Inferior parietal cortex (tissue), 1 donor: ENCODE measurements around the gene HSPB7.
A peak's percentile ranks its signal among the peaks of the same experiment; 100 is the strongest.
"Not testable (repeated sequence)": the region's sequence is repeated elsewhere in the genome, so short reads cannot be mapped to it uniquely, and the experiment has no call there.

Experiments
- DNase-seq: peaks from one replicate; pipeline ENCODE4 v3.0.0-alpha.2; 2016; ENCODE audit errors: extremely low spot score

HSPB7 gene

GRCh38 chr1:16006552-16007485 is 11.0 kb downstream of the HSPB7 start:
- DNase-seq: no peak

GRCh38 chr1:16006010-16006409 is 11.8 kb downstream of the HSPB7 start:
- no peak for DNase-seq

- no peak for DNase-seq
These were observed 12.2 kb downstream of the HSPB7 start for GRCh38 chr1:16005597-16005996.

GRCh38 chr1:16001274-16001673 is 16.6 kb downstream of the HSPB7 start:
- DNase-seq: not testable (repeated sequence)

- DNase-seq: no peak
These were observed 18.9 kb downstream of the HSPB7 start for GRCh38 chr1:15998929-15999328.

GRCh38 chr1:15997637-15998280 is 20.1 kb downstream of the HSPB7 start:
- DNase-seq: no peak

GRCh38 chr1:15997076-15997585 is 20.7 kb downstream of the HSPB7 start:
- DNase-seq: no peak

- peak; percentile 78 for DNase-seq
These were observed 23.1 kb downstream of the HSPB7 start for GRCh38 chr1:15994590-15995351.

- no peak for DNase-seq
These were observed 23.8 kb downstream of the HSPB7 start for GRCh38 chr1:15994081-15994480.

GRCh38 chr1:15993666-15994065 is 24.2 kb downstream of the HSPB7 start:
- no peak for DNase-seq

GRCh38 chr1:15992582-15993500 is 25.0 kb downstream of the HSPB7 start:
- no peak for DNase-seq

GRCh38 chr1:15992187-15992553 is 25.7 kb downstream of the HSPB7 start:
- no peak for DNase-seq

- no peak for DNase-seq
These were observed 26.2 kb downstream of the HSPB7 start for GRCh38 chr1:15991427-15992186.

GRCh38 chr1:15989776-15990175 is 28.1 kb downstream of the HSPB7 start:
- no peak for DNase-seq

GRCh38 chr1:15988856-15989736 is 28.7 kb downstream of the HSPB7 start:
- no peak for DNase-seq

- DNase-seq: no peak
These were observed 32.1 kb downstream of the HSPB7 start for GRCh38 chr1:15985611-15986297.

- DNase-seq: no peak
These were observed 34.6 kb downstream of the HSPB7 start for GRCh38 chr1:15983275-15983674.

GRCh38 chr1:15981679-15982078 is 36.2 kb downstream of the HSPB7 start:
- no peak for DNase-seq

- DNase-seq: not testable (repeated sequence)
These were observed 39.9 kb downstream of the HSPB7 start for GRCh38 chr1:15977947-15978346.
